ENCODE data around the gene VTCN1.

VTCN1 gene

GRCh38 chr1:117198097-117198496, 12.6 kb downstream of the VTCN1 start:
- DNase-seq (ENCODE audit: low spot score): no peak

GRCh38 chr1:117189726-117190125, 21.0 kb downstream of the VTCN1 start:
- in situ Hi-C loops (cut with MboI; ENCODE audit: low sequenced_read_pairs, unreplicated experiment): no loop called here
- no peak for TF ChIP-seq CTCF (IDR thresholded peaks at IDR 0.05; ENCODE audit: borderline replicate concordance, control extremely low read depth, extremely low read depth, insufficient read depth, missing control alignments)
- no peak for DNase-seq (ENCODE audit: low spot score)

More at GRCh38 chr1:117198097-117198496, 12.6 kb downstream of the VTCN1 start:
- no peak for TF ChIP-seq CTCF (IDR thresholded peaks at IDR 0.05; ENCODE audit: borderline replicate concordance, control extremely low read depth, extremely low read depth, insufficient read depth, missing control alignments)
- in situ Hi-C loops (cut with MboI; ENCODE audit: low sequenced_read_pairs, unreplicated experiment): no loop called here

- in situ Hi-C loops (cut with MboI; ENCODE audit: low sequenced_read_pairs, unreplicated experiment): no loop called here
- no peak for TF ChIP-seq CTCF (IDR thresholded peaks at IDR 0.05; ENCODE audit: borderline replicate concordance, control extremely low read depth, extremely low read depth, insufficient read depth, missing control alignments)
- DNase-seq (ENCODE audit: low spot score): no peak
Observed at GRCh38 chr1:117188816-117189437, 21.8 kb downstream of the VTCN1 start.

GRCh38 chr1:117188170-117188815, 22.4 kb downstream of the VTCN1 start:
- no peak for DNase-seq (ENCODE audit: low spot score)
- in situ Hi-C loops (cut with MboI; ENCODE audit: low sequenced_read_pairs, unreplicated experiment): no loop called here
- no peak for TF ChIP-seq CTCF (IDR thresholded peaks at IDR 0.05; ENCODE audit: borderline replicate concordance, control extremely low read depth, extremely low read depth, insufficient read depth, missing control alignments)

- no peak for TF ChIP-seq CTCF (IDR thresholded peaks at IDR 0.05; ENCODE audit: borderline replicate concordance, control extremely low read depth, extremely low read depth, insufficient read depth, missing control alignments)
- in situ Hi-C loops (cut with MboI; ENCODE audit: low sequenced_read_pairs, unreplicated experiment): no loop called here
- no peak for DNase-seq (ENCODE audit: low spot score)
Observed at GRCh38 chr1:117183112-117183511, 27.6 kb downstream of the VTCN1 start.

- DNase-seq (ENCODE audit: low spot score): no peak
- in situ Hi-C loops (cut with MboI; ENCODE audit: low sequenced_read_pairs, unreplicated experiment): no loop called here
- no peak for TF ChIP-seq CTCF (IDR thresholded peaks at IDR 0.05; ENCODE audit: borderline replicate concordance, control extremely low read depth, extremely low read depth, insufficient read depth, missing control alignments)
Observed at GRCh38 chr1:117182319-117182718, 28.4 kb downstream of the VTCN1 start.

Data from GM13976 (cell line).